Thymus (tissue), 11 donors: ENCODE data around the gene BHMT. TPM values are rescaled to one million over a fixed set of nuclear protein-coding genes. Genes with fewer than 3 reads are reported as not detected.

Experiments
- DNase-seq, 9 donors: peaks; one replicate each; pipeline ENCODE4 v3.0.0-alpha.2; 2013; ENCODE audit warnings: low spot score in 9 of 9, low read depth in 6 of 9, missing footprints in 1 of 9
- H3K27ac ChIP-seq, 2 donors: one replicate each; pipeline ENCODE4 v1.5.1; 2013; ENCODE audit warnings: control low read depth in 1 of 2, low read depth in 1 of 2, low read length in 1 of 2, mild to moderate bottlenecking in 1 of 2, moderate library complexity in 1 of 2
- H3K27me3 ChIP-seq, 2 donors: one replicate each; pipeline ENCODE4 v1.5.1; 2013; ENCODE audit warnings: low read length in 1 of 2; ENCODE audit not compliant: control insufficient read depth in 2 of 2, insufficient read depth in 1 of 2
- H3K36me3 ChIP-seq, 2 donors: one replicate each; pipeline ENCODE4 v1.5.1; 2013; ENCODE audit warnings: low read length in 1 of 2, mild to moderate bottlenecking in 1 of 2, moderate library complexity in 1 of 2; ENCODE audit not compliant: control insufficient read depth in 2 of 2, insufficient read depth in 2 of 2
- H3K4me1 ChIP-seq, 2 donors: one replicate each; pipeline ENCODE4 v1.5.1; 2013; ENCODE audit warnings: low read length in 2 of 2; ENCODE audit not compliant: control insufficient read depth in 2 of 2, insufficient read depth in 2 of 2
- H3K4me3 ChIP-seq, 2 donors: one replicate each; pipeline ENCODE4 v1.5.1; 2013; ENCODE audit warnings: low read length in 2 of 2, control low read depth in 1 of 2, mild to moderate bottlenecking in 1 of 2
- H3K9me3 ChIP-seq, 2 donors: one replicate each; pipeline ENCODE4 v1.5.1; 2013; ENCODE audit warnings: low read length in 1 of 2, mild to moderate bottlenecking in 1 of 2; ENCODE audit not compliant: control insufficient read depth in 2 of 2, insufficient read depth in 1 of 2
- WGBS: extraction: QIAGEN DNeasy Blood & Tissue Kit; methylation state at CpG from one replicate; pipeline ENCODE4 v1.1.7; 2013; 5-methylcytosine and 5-hydroxymethylcytosine counted together
- polyA plus RNA-seq: library from polyadenylated mRNA; stranded (reverse); fragments of 200-250 nt; gene quantifications from one replicate; pipeline ENCODE4 v1.2.3, GENCODE V29; 2013
- total RNA-seq: library from RNA; stranded (reverse); fragments of 120-200 nt; gene quantifications from one replicate; pipeline ENCODE4 v1.2.4, GENCODE V29; 2013
- donor health status: healthy.

BHMT gene
- total and polyA plus RNA-seq, 2 donors: 0.14 to 0.25 TPM

- peaks cover 0 to 8% of the 10 kb centered on the region in 2 donors for H3K4me1 ChIP-seq
- no peak overlapping the region for H3K4me3 ChIP-seq
- H3K36me3 ChIP-seq: no peaks in the 10 kb centered on the region
- WGBS: 87% methylated on average over 6 of the region's 6 CpGs
- no peaks in the 10 kb centered on the region for H3K27me3 ChIP-seq
- DNase-seq: no peak
- no peaks in the 10 kb centered on the region for H3K9me3 ChIP-seq
- H3K27ac ChIP-seq: no peak overlapping the region
These were observed 19.2 kb downstream of the BHMT start for GRCh38 chr5:79130781-79131180.

- Histone ChIP-seq H3K9me3 (no peaks in the 10 kb centered on the region), H3K27ac (no peak overlapping the region), H3K36me3 (no peaks in the 10 kb centered on the region), H3K4me1 (peaks cover 0 to 8% of the 10 kb centered on the region in 2 donors), H3K4me3 (no peak overlapping the region), H3K27me3 (no peaks in the 10 kb centered on the region)
- peak in 7 of 9 donors; percentile 21 to 63 (median 44) for DNase-seq
- WGBS: 17% methylated on average over 4 of the region's 4 CpGs
These were observed 21.6 kb downstream of the BHMT start for GRCh38 chr5:79133121-79133656.

- peak; percentile 29 to 88 (median 61) for DNase-seq
- Histone ChIP-seq H3K4me3 (no peak overlapping the region), H3K27ac (no peak overlapping the region), H3K36me3 (no peaks in the 10 kb centered on the region), H3K4me1 (peaks cover 0 to 8% of the 10 kb centered on the region in 2 donors), H3K27me3 (no peaks in the 10 kb centered on the region), H3K9me3 (no peaks in the 10 kb centered on the region)
- WGBS: 9% methylated on average over 11 of the region's 11 CpGs
These were observed 22.2 kb downstream of the BHMT start for GRCh38 chr5:79133657-79134451.

- no peak for DNase-seq
- peaks cover 0 to 2% of the 10 kb centered on the region in 2 donors for H3K9me3 ChIP-seq
- no peaks in the 10 kb centered on the region for H3K27me3 ChIP-seq
- 95% methylated on average over 5 of the region's 5 CpGs for WGBS
- peaks cover 0 to 8% of the 10 kb centered on the region in 2 donors for H3K4me1 ChIP-seq
- H3K4me3 ChIP-seq: no peak overlapping the region
- no peaks in the 10 kb centered on the region for H3K36me3 ChIP-seq
- no peak overlapping the region for H3K27ac ChIP-seq
These were observed 24.4 kb downstream of the BHMT start for GRCh38 chr5:79135790-79136553.

GRCh38 chr5:79136618-79137017, 25.0 kb downstream of the BHMT start:
- H3K36me3 ChIP-seq: no peaks in the 10 kb centered on the region
- no peak for DNase-seq
- over 99% methylated on average over 2 of the region's 2 CpGs for WGBS

GRCh38 chr5:79140553-79140952, 28.9 kb downstream of the BHMT start:
- no peak for DNase-seq
- peaks cover 0 to 2% of the 10 kb centered on the region in 2 donors for H3K9me3 ChIP-seq
- peaks cover 0 to 2% of the 10 kb centered on the region in 2 donors for H3K27me3 ChIP-seq
- H3K4me1 ChIP-seq: no peaks in the 10 kb centered on the region
- no peak overlapping the region for H3K4me3 ChIP-seq
- 83% methylated on average over 3 of the region's 3 CpGs for WGBS
- H3K36me3 ChIP-seq: no peaks in the 10 kb centered on the region
- H3K27ac ChIP-seq: no peak overlapping the region

More at GRCh38 chr5:79136618-79137017, 25.0 kb downstream of the BHMT start:
- Histone ChIP-seq H3K4me3 (no peak overlapping the region), H3K27me3 (no peaks in the 10 kb centered on the region), H3K27ac (no peak overlapping the region), H3K9me3 (peaks cover 0 to 2% of the 10 kb centered on the region in 2 donors), H3K4me1 (peaks cover 0 to 8% of the 10 kb centered on the region in 2 donors)

GRCh38 chr5:79143684-79144379, 32.2 kb downstream of the BHMT start:
- no peak for DNase-seq
- no peak overlapping the region for H3K27ac ChIP-seq
- no peak overlapping the region for H3K4me3 ChIP-seq
- H3K4me1 ChIP-seq: no peaks in the 10 kb centered on the region
- H3K36me3 ChIP-seq: no peaks in the 10 kb centered on the region
- 87% methylated on average over 6 of the region's 6 CpGs for WGBS
- peaks cover 0 to 2% of the 10 kb centered on the region in 2 donors for H3K9me3 ChIP-seq
- H3K27me3 ChIP-seq: peaks cover 0 to 2% of the 10 kb centered on the region in 2 donors

GRCh38 chr5:79147076-79147475, 35.5 kb downstream of the BHMT start:
- H3K36me3 ChIP-seq: no peaks in the 10 kb centered on the region
- peaks cover 0 to 2% of the 10 kb centered on the region in 2 donors for H3K27me3 ChIP-seq
- H3K4me3 ChIP-seq: no peak overlapping the region
- H3K4me1 ChIP-seq: no peaks in the 10 kb centered on the region
- H3K9me3 ChIP-seq: no peaks in the 10 kb centered on the region
- no peak overlapping the region for H3K27ac ChIP-seq
- DNase-seq: no peak
